ENCODE data around the gene TDRD3. TPM values are rescaled to one million over a fixed set of nuclear protein-coding genes. Genes with fewer than 3 reads are reported as not detected.

The TDRD3 gene
- total and polyA plus RNA-seq, 4 donors: 3.6 to 15.8 (median 6.2) TPM

DNA sequence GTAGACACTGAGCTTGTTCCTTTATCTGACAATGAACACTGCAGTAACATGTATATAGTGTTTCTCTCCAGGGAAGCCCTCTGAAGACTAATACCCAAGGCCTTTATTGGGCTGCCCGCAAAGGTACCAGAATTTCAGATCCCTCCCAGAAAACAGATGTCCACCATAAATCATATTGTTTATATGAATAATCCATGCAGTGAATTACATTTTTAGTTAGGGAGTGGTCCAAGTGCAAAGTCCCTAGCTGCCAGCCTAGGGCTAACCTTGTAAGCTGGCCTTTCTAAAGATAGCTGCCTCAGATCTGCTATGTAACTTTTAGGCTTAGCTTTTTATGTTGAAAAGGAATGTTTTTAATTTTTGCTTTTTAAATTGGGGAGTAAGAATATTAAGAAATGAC, 44.7 kb downstream of the TDRD3 start:
- Histone ChIP-seq H3K36me3 (ENCODE audit: control insufficient read depth in 4 of 4, insufficient read depth in 3 of 4, low read depth in 1 of 4, low read length in 3 of 4) (no peaks in the 10 kb centered on the region), H3K4me1 (ENCODE audit: control insufficient read depth in 4 of 4, insufficient read depth in 4 of 4, low read length in 3 of 4) (no peaks in the 10 kb centered on the region), H3K27me3 (ENCODE audit: control insufficient read depth in 4 of 4, insufficient read depth in 4 of 4, low read length in 3 of 4) (no peaks in the 10 kb centered on the region), H3K27ac (ENCODE audit: low read depth in 1 of 2, low read length in 2 of 2) (no peak overlapping the region), H3K9me3 (ENCODE audit: control insufficient read depth in 4 of 4, low read length in 3 of 4) (no peaks in the 10 kb centered on the region), H3K4me3 (ENCODE audit: low read depth in 1 of 3, low read length in 3 of 3) (no peak overlapping the region), H3K9ac (ENCODE audit: low read depth in 1 of 2, low read length in 2 of 2) (no peak overlapping the region)
- TF ChIP-seq FOXA1 (IDR thresholded peaks at IDR 0.05) (no peak), HNF4G (IDR thresholded peaks at IDR 0.05) (no peak), NR2F2 (IDR thresholded peaks at IDR 0.05) (no peak), HNF4A (conservative IDR thresholded peaks at IDR 0.05) (no peak), EGR1 (IDR thresholded peaks at IDR 0.05; ENCODE audit: low read depth in 2 of 2) (no peak)
- TF ChIP-seq, protein P1, sequence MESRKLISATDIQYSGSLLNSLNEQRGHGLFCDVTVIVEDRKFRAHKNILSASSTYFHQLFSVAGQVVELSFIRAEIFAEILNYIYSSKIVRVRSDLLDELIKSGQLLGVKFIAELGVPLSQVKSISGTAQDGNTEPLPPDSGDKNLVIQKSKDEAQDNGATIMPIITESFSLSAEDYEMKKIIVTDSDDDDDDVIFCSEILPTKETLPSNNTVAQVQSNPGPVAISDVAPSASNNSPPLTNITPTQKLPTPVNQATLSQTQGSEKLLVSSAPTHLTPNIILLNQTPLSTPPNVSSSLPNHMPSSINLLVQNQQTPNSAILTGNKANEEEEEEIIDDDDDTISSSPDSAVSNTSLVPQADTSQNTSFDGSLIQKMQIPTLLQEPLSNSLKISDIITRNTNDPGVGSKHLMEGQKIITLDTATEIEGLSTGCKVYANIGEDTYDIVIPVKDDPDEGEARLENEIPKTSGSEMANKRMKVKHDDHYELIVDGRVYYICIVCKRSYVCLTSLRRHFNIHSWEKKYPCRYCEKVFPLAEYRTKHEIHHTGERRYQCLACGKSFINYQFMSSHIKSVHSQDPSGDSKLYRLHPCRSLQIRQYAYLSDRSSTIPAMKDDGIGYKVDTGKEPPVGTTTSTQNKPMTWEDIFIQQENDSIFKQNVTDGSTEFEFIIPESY (IDR thresholded peaks at IDR 0.05): no peak
- WGBS: 91% methylated on average over 1 of the region's 1 CpG
- DNase-seq (ENCODE audit: low spot score): no peak

DNA sequence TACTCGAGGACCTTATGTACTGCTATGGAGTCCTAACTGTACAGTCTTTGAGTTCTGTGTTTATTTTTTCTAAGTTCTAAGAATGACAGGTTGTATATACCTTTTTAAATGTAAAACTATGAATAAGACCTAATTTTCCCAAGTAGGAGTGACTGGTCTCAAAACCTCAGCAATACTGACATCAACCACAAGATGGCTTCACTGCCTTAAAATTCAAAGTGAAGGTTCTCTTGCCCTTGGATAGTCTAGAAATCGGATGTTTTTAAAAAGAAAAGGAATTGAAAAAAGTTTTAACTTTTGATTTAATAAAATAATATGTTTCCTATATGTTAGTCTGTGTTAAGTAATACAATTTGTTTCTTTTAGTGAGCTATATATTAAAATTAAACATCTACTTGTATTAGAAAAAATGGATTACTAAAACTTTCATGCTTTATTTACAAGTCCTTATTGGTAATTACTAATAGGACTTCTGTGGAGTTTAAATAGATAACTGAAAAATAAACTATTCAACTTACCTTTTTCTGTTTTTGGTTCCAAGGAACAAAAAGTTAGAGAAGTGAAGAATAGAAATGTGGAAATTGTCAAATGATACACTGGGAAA, 52.0 kb downstream of the TDRD3 start:
- TF ChIP-seq, protein P2, sequence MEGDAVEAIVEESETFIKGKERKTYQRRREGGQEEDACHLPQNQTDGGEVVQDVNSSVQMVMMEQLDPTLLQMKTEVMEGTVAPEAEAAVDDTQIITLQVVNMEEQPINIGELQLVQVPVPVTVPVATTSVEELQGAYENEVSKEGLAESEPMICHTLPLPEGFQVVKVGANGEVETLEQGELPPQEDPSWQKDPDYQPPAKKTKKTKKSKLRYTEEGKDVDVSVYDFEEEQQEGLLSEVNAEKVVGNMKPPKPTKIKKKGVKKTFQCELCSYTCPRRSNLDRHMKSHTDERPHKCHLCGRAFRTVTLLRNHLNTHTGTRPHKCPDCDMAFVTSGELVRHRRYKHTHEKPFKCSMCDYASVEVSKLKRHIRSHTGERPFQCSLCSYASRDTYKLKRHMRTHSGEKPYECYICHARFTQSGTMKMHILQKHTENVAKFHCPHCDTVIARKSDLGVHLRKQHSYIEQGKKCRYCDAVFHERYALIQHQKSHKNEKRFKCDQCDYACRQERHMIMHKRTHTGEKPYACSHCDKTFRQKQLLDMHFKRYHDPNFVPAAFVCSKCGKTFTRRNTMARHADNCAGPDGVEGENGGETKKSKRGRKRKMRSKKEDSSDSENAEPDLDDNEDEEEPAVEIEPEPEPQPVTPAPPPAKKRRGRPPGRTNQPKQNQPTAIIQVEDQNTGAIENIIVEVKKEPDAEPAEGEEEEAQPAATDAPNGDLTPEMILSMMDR (IDR thresholded peaks at IDR 0.05; ENCODE audit: low read depth, low read length, missing input control): peak; percentile 74
- TF ChIP-seq FOXA2 (IDR thresholded peaks at IDR 0.05) (no peak), GABPA (IDR thresholded peaks at IDR 0.05 in 1 of 2, conservative IDR thresholded peaks at IDR 0.05 in 1 of 2) (no peak), RAD21 (IDR thresholded peaks at IDR 0.05) (peak; percentile 80 to 84)
- Histone ChIP-seq H3K9ac (ENCODE audit: low read depth in 1 of 2, low read length in 2 of 2) (no peak overlapping the region), H3K36me3 (ENCODE audit: control insufficient read depth in 4 of 4, insufficient read depth in 3 of 4, low read depth in 1 of 4, low read length in 3 of 4) (peaks cover 0 to 2% (median 0%) of the 10 kb centered on the region in 4 donors), H3K4me1 (ENCODE audit: control insufficient read depth in 4 of 4, insufficient read depth in 4 of 4, low read length in 3 of 4) (no peaks in the 10 kb centered on the region), H3K27me3 (ENCODE audit: control insufficient read depth in 4 of 4, insufficient read depth in 4 of 4, low read length in 3 of 4) (no peaks in the 10 kb centered on the region), H3K9me3 (ENCODE audit: control insufficient read depth in 4 of 4, low read length in 3 of 4) (no peaks in the 10 kb centered on the region), H3K27ac (ENCODE audit: low read depth in 1 of 2, low read length in 2 of 2) (no peak overlapping the region), H3K4me3 (ENCODE audit: low read depth in 1 of 3, low read length in 3 of 3) (no peak overlapping the region)
- WGBS: 21% methylated on average over 2 of the region's 2 CpGs
- DNase-seq (ENCODE audit: low spot score): no peak

DNA sequence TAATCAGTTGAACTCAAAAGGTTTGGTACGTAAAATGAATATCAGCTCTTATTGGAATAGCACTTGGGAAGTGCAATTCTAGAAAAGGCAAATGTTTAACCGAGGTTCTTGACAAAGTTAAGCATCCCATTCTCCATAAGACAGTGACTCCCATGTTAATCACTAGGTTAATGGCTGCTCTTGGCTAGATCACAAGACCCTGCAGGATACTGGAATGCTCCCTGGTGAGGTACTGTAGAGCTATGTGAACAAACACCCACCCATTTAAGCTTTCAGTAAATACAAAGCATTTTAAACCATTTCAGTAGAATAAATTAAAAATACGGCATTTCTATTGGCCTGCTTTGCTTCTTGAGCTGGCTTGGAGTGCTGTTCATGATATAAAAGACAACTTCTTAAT, 56.5 kb downstream of the TDRD3 start:
- Histone ChIP-seq H3K9ac (ENCODE audit: low read depth in 1 of 2, low read length in 2 of 2) (no peak overlapping the region), H3K36me3 (ENCODE audit: control insufficient read depth in 4 of 4, insufficient read depth in 3 of 4, low read depth in 1 of 4, low read length in 3 of 4) (peaks cover 0 to 2% (median 0%) of the 10 kb centered on the region in 4 donors), H3K9me3 (ENCODE audit: control insufficient read depth in 4 of 4, low read length in 3 of 4) (no peaks in the 10 kb centered on the region), H3K4me3 (ENCODE audit: low read depth in 1 of 3, low read length in 3 of 3) (no peak overlapping the region), H3K27ac (ENCODE audit: low read depth in 1 of 2, low read length in 2 of 2) (no peak overlapping the region), H3K4me1 (ENCODE audit: control insufficient read depth in 4 of 4, insufficient read depth in 4 of 4, low read length in 3 of 4) (no peaks in the 10 kb centered on the region), H3K27me3 (ENCODE audit: control insufficient read depth in 4 of 4, insufficient read depth in 4 of 4, low read length in 3 of 4) (no peaks in the 10 kb centered on the region)
- TF ChIP-seq JUND (IDR thresholded peaks at IDR 0.05): no peak
- TF ChIP-seq, protein P3, sequence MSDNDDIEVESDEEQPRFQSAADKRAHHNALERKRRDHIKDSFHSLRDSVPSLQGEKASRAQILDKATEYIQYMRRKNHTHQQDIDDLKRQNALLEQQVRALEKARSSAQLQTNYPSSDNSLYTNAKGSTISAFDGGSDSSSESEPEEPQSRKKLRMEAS (IDR thresholded peaks at IDR 0.05): no peak
- TF ChIP-seq, protein P2 (IDR thresholded peaks at IDR 0.05; ENCODE audit: low read depth, low read length, missing input control): no peak
- TF ChIP-seq GABPA (IDR thresholded peaks at IDR 0.05 in 1 of 2, conservative IDR thresholded peaks at IDR 0.05 in 1 of 2): no peak
- no peak for TF ChIP-seq SP1 (IDR thresholded peaks at IDR 0.05)
- TF ChIP-seq, protein P1 (IDR thresholded peaks at IDR 0.05): no peak
- DNase-seq (ENCODE audit: low spot score): no peak
- WGBS: 93% methylated on average over 3 of the region's 3 CpGs

Data from liver (tissue), 9 donors.